HG03108 (cell line): Measurements from ENCODE around the gene PPP1R1A.
A peak's percentile ranks its signal among the peaks of the same experiment; 100 is the strongest.

Experiments
- ATAC-seq: cut with Tn5 transposase; IDR thresholded peaks from one replicate; pipeline ENCODE4 v1.9.1; 2021; ENCODE audit warnings: moderate library complexity; ENCODE audit not compliant: unreplicated experiment

PPP1R1A gene

DNA sequence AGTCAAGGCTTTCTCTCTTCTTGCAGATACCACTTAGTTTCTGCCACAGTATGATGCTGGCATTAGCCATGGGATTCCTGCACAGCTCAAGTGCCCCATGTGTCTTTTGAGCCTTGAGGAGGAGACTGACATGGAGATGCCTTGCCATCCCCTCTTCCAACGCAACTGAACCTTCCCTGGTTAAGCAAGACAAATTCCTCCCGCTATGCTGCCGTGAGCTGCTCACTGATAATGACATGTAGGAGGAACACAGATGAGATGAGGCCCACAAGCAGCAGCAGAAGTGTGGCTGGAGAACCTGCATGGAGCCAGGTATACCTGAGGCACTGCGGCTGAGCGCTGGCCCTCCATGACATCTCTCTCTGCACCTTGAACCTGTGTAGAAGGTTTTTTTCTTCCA is 15.4 kb upstream of the PPP1R1A start:
- no peak for ATAC-seq

DNA sequence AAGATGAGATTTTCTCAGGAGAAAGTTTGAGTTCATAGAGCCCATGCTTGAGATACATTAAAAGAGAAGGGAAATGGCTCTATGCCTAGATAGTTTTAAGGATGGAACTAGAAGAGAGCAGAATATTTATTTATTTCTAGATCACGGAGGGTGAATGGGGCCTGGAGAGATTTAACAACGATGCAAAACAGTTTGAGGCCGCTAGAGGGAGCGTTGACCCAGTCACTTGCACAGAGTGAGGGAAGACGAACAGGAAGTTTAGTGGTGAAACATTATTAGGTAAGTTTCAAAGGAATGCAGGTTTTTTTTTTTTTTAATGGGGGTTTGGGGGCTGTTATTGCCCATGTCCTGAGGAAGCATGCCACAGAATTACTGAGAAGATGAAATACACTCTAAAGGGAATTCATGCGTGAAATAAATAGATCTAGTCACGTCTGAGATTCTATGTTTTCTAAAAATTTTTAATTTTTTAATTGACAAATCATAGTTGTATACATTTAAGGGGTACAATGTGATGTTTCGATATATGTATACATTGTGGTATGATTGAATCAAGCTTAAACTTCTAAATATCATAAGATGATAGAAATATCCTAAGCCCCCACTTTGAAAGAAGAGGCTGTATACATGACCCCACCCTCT is 14.8 kb upstream of the PPP1R1A start:
- ATAC-seq, result peak; percentile 92

DNA sequence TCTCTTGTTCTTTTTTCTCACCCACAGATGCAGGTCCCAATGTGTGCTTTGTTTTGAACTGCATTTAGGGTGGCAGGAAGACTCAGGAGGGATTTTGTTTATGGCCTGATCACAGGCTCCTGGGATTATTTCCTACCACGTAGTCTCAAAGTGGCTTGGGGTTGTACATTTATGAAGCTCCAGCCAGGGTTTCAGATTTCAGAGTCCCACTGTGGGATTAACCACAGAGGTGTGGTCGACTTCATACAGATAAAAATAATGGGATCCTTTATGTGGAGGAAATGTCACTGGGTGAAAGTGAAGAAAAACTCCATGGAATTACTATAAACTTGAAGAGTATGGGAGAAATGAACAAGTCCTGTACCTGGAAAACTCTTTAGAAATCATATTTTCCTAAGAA is 14.2 kb upstream of the PPP1R1A start:
- no peak for ATAC-seq

DNA sequence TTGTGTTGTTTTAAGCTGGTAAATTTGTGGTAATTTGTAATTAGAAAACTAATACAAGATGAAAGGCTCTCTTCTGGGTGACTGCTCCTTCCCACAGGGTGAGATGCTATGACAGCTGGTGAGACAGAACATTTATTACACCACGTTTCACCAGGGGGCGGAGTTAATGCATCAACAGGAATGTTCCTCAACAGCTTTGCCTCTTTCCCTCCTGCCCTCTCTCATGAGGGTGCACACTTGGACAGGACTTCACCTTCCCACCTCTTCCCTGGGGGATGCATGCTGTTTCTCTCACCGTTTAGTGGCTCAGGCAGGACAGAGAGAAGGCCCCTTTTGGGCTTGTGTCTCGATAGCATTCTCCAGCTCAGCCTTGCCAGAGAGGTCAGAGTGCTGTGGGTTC is 13.4 kb upstream of the PPP1R1A start:
- no peak for ATAC-seq

GRCh38 chr12:54598970-54599369 is 10.5 kb upstream of the PPP1R1A start:
- ATAC-seq, result no peak

DNA sequence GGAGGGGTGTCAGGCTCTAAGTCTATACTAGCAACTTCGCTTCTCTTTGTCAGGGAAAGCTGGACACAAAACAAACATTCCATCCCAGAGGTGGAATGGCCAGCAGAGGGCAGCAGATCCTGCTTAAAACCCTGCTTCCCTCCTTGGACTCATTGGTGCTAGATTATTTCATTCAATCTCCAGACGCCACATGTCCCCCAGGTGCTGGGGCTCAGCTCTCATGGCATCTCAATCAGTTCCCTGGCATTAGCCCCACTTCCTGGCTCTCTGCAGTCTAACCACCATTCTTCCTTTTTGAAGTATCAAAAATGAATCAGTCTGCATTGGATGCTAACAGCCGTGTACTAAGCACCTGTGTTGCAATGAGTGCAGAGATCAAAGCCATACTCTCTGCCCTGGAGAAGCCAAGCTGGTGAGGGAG is 8.1 kb upstream of the PPP1R1A start:
- no peak for ATAC-seq

GRCh38 chr12:54595471-54595870 is 7.0 kb upstream of the PPP1R1A start:
- ATAC-seq, result no peak

DNA sequence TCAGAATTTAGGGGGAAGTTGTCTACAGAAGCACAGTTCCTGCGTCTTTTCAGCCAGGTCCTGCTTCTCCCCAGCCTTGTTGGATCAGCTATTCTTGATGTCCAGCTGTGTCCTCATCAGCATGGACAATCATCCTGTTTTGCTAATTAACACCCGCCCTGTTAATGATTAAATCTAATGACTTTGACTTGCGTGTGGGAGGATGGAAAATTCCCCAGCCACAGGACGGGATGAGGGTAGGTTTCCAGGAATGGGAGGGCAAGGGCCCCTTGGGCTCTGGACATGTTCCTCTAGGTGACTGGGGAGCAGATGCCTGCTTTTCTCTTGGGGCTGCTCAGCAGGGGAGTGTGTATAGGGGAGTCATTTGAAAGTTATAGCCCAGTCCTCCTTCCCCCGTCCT is 5.3 kb upstream of the PPP1R1A start:
- ATAC-seq, result no peak

- ATAC-seq, result no peak
These were observed 4.7 kb upstream of the PPP1R1A start for GRCh38 chr12:54593135-54593534.

DNA sequence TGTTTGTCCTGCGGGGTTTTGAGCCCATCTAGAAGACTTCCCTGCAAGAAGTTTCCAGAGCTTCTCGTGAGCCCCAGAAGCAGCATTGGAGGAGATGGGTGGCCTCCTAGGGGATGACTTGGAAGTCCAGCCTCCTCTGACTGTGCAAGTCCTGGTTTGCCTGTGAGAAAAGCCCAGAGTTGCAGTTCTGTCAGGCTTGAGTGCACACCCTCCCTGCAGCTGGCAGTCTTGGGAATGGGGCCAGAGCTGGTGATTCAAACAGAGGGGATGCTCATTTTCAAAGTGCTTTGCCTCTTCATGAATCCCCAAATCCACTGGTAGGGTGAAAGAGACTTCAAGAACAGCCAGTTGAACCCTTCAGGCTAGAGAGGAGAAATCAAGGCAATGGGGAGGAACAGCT is 3.9 kb upstream of the PPP1R1A start:
- no peak for ATAC-seq

GRCh38 chr12:54590978-54591591 is 2.6 kb upstream of the PPP1R1A start:
- ATAC-seq, result no peak

DNA sequence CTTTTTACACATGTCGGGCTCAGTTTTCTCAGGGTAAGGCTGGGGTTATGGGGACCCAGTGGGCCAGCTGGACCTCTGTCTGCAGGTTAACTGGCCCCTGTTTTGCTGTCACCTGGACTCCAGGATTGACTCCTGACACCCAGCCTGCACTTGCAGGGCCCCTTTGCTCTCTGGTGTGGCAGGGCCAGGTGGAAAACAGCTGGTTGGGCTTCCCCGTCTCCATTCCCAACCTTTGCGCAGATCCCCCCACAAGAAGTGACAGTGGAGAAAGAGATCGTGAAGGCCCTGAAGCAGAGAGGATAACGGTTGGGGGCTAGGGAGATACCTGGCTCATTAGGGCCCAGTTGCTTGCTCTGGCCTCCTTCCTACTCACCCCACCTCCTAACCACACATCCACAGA is 1.5 kb upstream of the PPP1R1A start:
- ATAC-seq, result no peak

- ATAC-seq, result no peak
These were observed 420 bp upstream of the PPP1R1A start for GRCh38 chr12:54588890-54589267.

GRCh38 chr12:54587315-54587873 is 1.1 kb downstream of the PPP1R1A start:
- ATAC-seq, result no peak

DNA sequence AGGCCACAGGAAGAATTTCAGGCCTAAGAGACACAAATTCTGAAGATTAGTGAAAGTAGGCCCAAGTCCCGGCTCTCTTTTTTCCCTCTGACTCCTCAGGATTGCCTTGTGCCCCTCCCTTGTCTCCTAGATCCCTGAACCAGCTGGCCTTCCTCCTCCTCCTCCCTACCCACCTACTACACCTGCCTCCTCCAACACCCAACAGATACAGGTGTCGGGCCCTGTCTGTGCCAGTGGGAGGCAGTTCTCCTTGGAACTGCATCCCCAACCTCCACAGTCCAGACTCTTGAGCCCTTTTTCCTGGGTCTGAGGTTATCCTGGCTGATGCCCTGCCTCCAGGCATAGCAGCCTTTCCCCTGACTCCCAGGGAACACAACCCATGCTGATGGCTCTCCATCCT is 1.8 kb downstream of the PPP1R1A start:
- no peak for ATAC-seq

- no peak for ATAC-seq
These were observed 3.2 kb downstream of the PPP1R1A start for GRCh38 chr12:54585243-54585642.

DNA sequence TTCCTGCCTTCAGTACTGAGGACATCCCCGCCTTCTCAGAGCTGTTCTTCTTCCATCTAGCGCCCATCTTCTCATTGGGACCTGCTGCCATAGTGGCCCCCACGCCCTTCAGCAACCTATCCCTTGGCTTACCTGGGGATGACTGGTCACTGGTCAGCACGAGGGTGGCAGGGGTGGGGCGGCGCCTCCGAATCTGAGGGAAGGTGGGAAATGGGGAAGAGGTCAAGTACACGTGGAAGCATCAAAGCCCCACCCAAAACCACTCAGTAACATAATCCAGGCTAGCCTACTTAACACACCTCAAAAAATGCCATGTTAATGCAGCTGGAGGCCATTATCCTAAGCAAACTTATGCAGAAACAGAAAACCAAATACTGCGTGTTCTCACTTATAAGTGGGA is 4.3 kb downstream of the PPP1R1A start:
- no peak for ATAC-seq

DNA sequence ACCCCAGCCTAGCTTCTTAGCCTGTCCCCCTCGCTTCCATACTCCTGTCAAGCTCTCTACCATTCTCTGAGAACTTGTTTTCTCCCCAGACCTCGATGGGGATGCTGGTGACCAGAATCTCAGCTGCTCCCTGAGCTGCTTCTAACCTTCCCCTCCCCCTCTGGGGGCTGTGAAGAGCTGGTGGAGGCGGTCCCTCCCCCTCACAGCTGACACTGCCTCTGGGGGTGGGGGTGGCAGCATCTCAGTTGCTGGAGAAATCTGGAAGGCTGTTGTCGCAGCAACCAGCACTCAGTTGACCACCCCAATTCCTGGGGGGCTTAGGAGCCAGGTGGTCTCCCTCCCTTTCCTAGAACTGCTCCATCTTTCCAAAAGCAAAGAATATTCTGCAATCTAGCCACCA is 4.7 kb downstream of the PPP1R1A start:
- ATAC-seq, result no peak

- no peak for ATAC-seq
These were observed 7.0 kb downstream of the PPP1R1A start for GRCh38 chr12:54581412-54581811.

- ATAC-seq, result peak; percentile 88
These were observed 8.6 kb downstream of the PPP1R1A start for GRCh38 chr12:54579696-54580333.

GRCh38 chr12:54579258-54579657 is 9.2 kb downstream of the PPP1R1A start:
- ATAC-seq, result no peak

GRCh38 chr12:54578778-54579177 is 9.7 kb downstream of the PPP1R1A start:
- no peak for ATAC-seq
